Measurements from ENCODE around the gene UBASH3B.

UBASH3B gene

GRCh38 chr11:122743949-122744348, 88.4 kb downstream of the UBASH3B start:
- no peak for DNase-seq (ENCODE audit: low read depth)
- H3K4me3 ChIP-seq (ENCODE audit: low read length), result no peak overlapping the region
- TF ChIP-seq, protein P1, sequence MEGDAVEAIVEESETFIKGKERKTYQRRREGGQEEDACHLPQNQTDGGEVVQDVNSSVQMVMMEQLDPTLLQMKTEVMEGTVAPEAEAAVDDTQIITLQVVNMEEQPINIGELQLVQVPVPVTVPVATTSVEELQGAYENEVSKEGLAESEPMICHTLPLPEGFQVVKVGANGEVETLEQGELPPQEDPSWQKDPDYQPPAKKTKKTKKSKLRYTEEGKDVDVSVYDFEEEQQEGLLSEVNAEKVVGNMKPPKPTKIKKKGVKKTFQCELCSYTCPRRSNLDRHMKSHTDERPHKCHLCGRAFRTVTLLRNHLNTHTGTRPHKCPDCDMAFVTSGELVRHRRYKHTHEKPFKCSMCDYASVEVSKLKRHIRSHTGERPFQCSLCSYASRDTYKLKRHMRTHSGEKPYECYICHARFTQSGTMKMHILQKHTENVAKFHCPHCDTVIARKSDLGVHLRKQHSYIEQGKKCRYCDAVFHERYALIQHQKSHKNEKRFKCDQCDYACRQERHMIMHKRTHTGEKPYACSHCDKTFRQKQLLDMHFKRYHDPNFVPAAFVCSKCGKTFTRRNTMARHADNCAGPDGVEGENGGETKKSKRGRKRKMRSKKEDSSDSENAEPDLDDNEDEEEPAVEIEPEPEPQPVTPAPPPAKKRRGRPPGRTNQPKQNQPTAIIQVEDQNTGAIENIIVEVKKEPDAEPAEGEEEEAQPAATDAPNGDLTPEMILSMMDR (IDR thresholded peaks at IDR 0.05; ENCODE audit: insufficient read depth, low read depth, low read length, missing control alignments), result no peak

DNA sequence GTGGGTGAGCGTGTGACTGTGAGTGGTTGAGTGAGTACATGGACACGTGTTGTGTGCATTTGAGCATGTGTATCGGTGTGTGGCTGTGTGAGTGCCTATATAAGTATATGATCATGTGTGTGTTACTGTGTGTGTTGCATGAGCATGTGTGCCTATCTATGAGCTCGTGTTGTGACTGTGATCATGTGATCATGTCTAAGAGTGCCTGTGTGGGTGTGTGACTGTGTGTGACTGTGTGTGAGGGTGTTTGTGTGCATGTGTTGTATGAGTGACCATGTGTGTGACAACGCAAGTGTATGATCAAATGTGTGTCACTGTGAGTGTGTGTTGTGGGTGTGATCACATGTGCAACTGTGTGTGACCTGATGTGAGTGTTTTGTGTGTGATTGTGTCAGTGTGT, 88.8 kb downstream of the UBASH3B start:
- TF ChIP-seq, protein P1 (IDR thresholded peaks at IDR 0.05; ENCODE audit: insufficient read depth, low read depth, low read length, missing control alignments), result no peak
- H3K4me3 ChIP-seq (ENCODE audit: low read length), result no peak overlapping the region
- DNase-seq (ENCODE audit: low read depth), result no peak

- TF ChIP-seq, protein P1 (IDR thresholded peaks at IDR 0.05; ENCODE audit: insufficient read depth, low read depth, low read length, missing control alignments), result no peak
- DNase-seq (ENCODE audit: low read depth), result no peak
- no peak overlapping the region for H3K4me3 ChIP-seq (ENCODE audit: low read length)
Observed at GRCh38 chr11:122745111-122745510, 89.6 kb downstream of the UBASH3B start.

- no peak for DNase-seq (ENCODE audit: low read depth)
- TF ChIP-seq, protein P1 (IDR thresholded peaks at IDR 0.05; ENCODE audit: insufficient read depth, low read depth, low read length, missing control alignments), result no peak
- no peak overlapping the region for H3K4me3 ChIP-seq (ENCODE audit: low read length)
Observed at GRCh38 chr11:122746050-122746478, 90.5 kb downstream of the UBASH3B start.

- TF ChIP-seq, protein P1 (IDR thresholded peaks at IDR 0.05; ENCODE audit: insufficient read depth, low read depth, low read length, missing control alignments), result no peak
- DNase-seq (ENCODE audit: low read depth), result no peak
- H3K4me3 ChIP-seq (ENCODE audit: low read length), result no peak overlapping the region
Observed at GRCh38 chr11:122746611-122747244, 91.2 kb downstream of the UBASH3B start.

DNA sequence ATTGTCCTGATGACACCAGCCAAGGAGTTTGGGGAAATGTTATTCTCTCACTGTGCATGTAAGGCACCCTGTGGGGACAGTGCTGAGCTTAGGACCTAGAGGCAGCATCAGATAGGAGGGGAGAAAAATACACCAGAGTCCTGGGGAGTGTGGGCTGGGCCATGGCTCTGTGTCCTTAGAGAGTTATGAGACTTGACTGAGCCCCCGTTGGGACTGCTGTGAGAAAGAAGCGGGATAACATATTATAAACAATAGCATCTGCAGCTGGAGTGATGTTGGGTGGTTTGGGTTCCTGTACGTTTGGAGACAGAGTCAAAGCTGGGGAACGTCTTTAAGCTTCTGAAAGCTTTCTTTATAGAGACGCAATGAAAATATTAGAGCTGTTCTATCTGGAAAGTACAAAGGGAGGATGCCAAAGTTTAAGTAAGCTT, 91.8 kb downstream of the UBASH3B start:
- TF ChIP-seq, protein P1 (IDR thresholded peaks at IDR 0.05; ENCODE audit: insufficient read depth, low read depth, low read length, missing control alignments), result no peak
- no peak for DNase-seq (ENCODE audit: low read depth)
- H3K4me3 ChIP-seq (ENCODE audit: low read length), result no peak overlapping the region

Measured in epithelial cell of esophagus (primary cell).